A673 (cell line): Measurements from ENCODE around the gene TLR9. TPM values are rescaled to one million over a fixed set of nuclear protein-coding genes. Genes with fewer than 3 reads are reported as not detected.

ENCODE experiments used
- BruUV-seq: library from RNA; stranded (reverse); fragments of 400-500 nt; replicated peaks from 2 replicates; lab custom pipeline; 2021; lab: Mats Ljungman, UMichigan
- CTCF ChIA-PET: fragments of 300-600 bp; sonication (Branson Sonifier 250); formaldehyde crosslinking; loops from one replicate; lab custom pipeline; 2022; ENCODE audit warnings: antibody characterized with exemption; lab: Charles Lee
- POLR2A ChIA-PET: fragments of 300-600 bp; sonication (Branson Sonifier 250); formaldehyde crosslinking; loops from one replicate; lab custom pipeline; 2022; ENCODE audit warnings: antibody characterized with exemption; ENCODE audit not compliant: low non-redundant PET; lab: Charles Lee
- DNase-seq: peaks from one replicate; pipeline ENCODE4 v3.0.0-alpha.2; 2015; ENCODE audit warnings: low spot score
- H3K27ac ChIP-seq: fragments of 200-600 bp; sonication (generic); 2 replicates; pipeline ENCODE4 v1.5.1; 2016; ENCODE audit warnings: mixed run types, low read depth, mild to moderate bottlenecking, mixed read lengths, antibody characterized with exemption, low read length; ENCODE audit not compliant: poor library complexity, severe bottlenecking
- H3K27me3 ChIP-seq: fragments of 200-600 bp; sonication (generic); replicated peaks from 2 replicates; pipeline ENCODE4 v1.6.1; 2017; ENCODE audit warnings: mixed run types, low read depth, mild to moderate bottlenecking, mixed read lengths, antibody characterized with exemption, low read length; ENCODE audit not compliant: insufficient read depth, poor library complexity
- H3K36me3 ChIP-seq: fragments of 200-600 bp; sonication (generic); 2 replicates; pipeline ENCODE4 v1.6.1; 2016; ENCODE audit warnings: mixed run types, mild to moderate bottlenecking, mixed read lengths, antibody characterized with exemption, low read length; ENCODE audit not compliant: insufficient read depth, poor library complexity, severe bottlenecking
- H3K4me1 ChIP-seq: fragments of 200-600 bp; sonication (generic); 2 replicates; pipeline ENCODE4 v1.6.1; 2017; ENCODE audit warnings: mixed run types, mild to moderate bottlenecking, mixed read lengths, antibody characterized with exemption, low read length; ENCODE audit not compliant: insufficient read depth, poor library complexity, severe bottlenecking
- H3K4me3 ChIP-seq: fragments of 200-600 bp; sonication (generic); 2 replicates; pipeline ENCODE4 v1.5.1; 2016; ENCODE audit warnings: low read depth, mixed run types, mild to moderate bottlenecking, mixed read lengths, low read length; ENCODE audit not compliant: poor library complexity, severe bottlenecking
- H3K9me3 ChIP-seq: fragments of 200-600 bp; sonication (generic); 2 replicates; pipeline ENCODE4 v1.6.1; 2016; ENCODE audit warnings: mixed run types, low read depth, mild to moderate bottlenecking, mixed read lengths, antibody characterized with exemption, low read length; ENCODE audit not compliant: poor library complexity, severe bottlenecking
- CTCF ChIP-seq: fragments of 300-800, 200-600 bp; sonication (generic); conservative IDR thresholded peaks from 2 replicates; pipeline ENCODE4 v1.5.1; 2017; ENCODE audit warnings: low read depth, mild to moderate bottlenecking, antibody characterized with exemption, low read length, moderate library complexity, mixed read lengths
- EZH2 ChIP-seq: fragments of 200-600 bp; sonication (generic); IDR thresholded peaks from 2 replicates; pipeline ENCODE4 v1.6.1; 2017; ENCODE audit warnings: borderline replicate concordance, low read depth, mild to moderate bottlenecking, mixed read lengths, antibody characterized with exemption, low read length; ENCODE audit not compliant: poor library complexity, severe bottlenecking
- intact Hi-C: fragments of 100-400 bp; cut with micrococcal nuclease; formaldehyde crosslinking; loops from one replicate; pipeline ENCODE4 v1.10.0; 2022; ENCODE audit not compliant: unreplicated experiment
- total RNA-seq: library from RNA; stranded (reverse); gene quantifications from 2 replicates; pipeline ENCODE4 v1.2.3, GENCODE V29; 2021

The TLR9 gene
- total RNA-seq, 1 experiment from 2014 or later: not detected

GRCh38 chr3:52188556-52188955, 36.9 kb downstream of the TLR9 start:
- Histone ChIP-seq H3K27ac (no peak overlapping the region), H3K4me3 (no peak overlapping the region), H3K27me3 (no peaks in the 10 kb centered on the region), H3K4me1 (no peaks in the 10 kb centered on the region), H3K36me3 (no peaks in the 10 kb centered on the region), H3K9me3 (no peaks in the 10 kb centered on the region)
- POLR2A ChIA-PET: no interaction called here
- intact Hi-C loops: no loop called here
- TF ChIP-seq CTCF (no peak), EZH2 (no peak)
- BruUV-seq: no TSS peak
- no peak for DNase-seq
- CTCF ChIA-PET: no interaction called here

GRCh38 chr3:52186729-52187128, 38.7 kb downstream of the TLR9 start:
- DNase-seq: no peak
- no TSS peak for BruUV-seq
- no peak overlapping the region for H3K4me3 ChIP-seq
- H3K4me1 ChIP-seq: no peaks in the 10 kb centered on the region
- H3K27me3 ChIP-seq: no peaks in the 10 kb centered on the region
- H3K36me3 ChIP-seq: no peaks in the 10 kb centered on the region
- H3K27ac ChIP-seq: no peak overlapping the region
- ChIA-PET POLR2A (no interaction called here), CTCF (no interaction called here)
- H3K9me3 ChIP-seq: no peaks in the 10 kb centered on the region
- intact Hi-C loops: no loop called here
- no peak for TF ChIP-seq EZH2
- TF ChIP-seq CTCF: no peak

GRCh38 chr3:52185837-52186236, 39.6 kb downstream of the TLR9 start:
- Histone ChIP-seq H3K4me3 (no peak overlapping the region), H3K27me3 (no peaks in the 10 kb centered on the region), H3K36me3 (no peaks in the 10 kb centered on the region), H3K9me3 (no peaks in the 10 kb centered on the region), H3K27ac (no peak overlapping the region), H3K4me1 (no peaks in the 10 kb centered on the region)
- POLR2A ChIA-PET: no interaction called here
- CTCF ChIA-PET: no interaction called here
- DNase-seq: no peak
- no peak for TF ChIP-seq EZH2
- TF ChIP-seq CTCF: no peak
- BruUV-seq: no TSS peak
- intact Hi-C loops: no loop called here
